GM23338 (cell line): Measurements from ENCODE around the gene PKP2. TPM values are rescaled to one million over a fixed set of nuclear protein-coding genes. Genes with fewer than 3 reads are reported as not detected.

ENCODE experiments used
- ATAC-seq: fragments of 200-7000 bp; cut with Tn5 transposase; 3 replicates; pipeline ENCODE4 v1.9.1; 2020
- DNase-seq: peaks from one replicate; pipeline ENCODE4 v3.0.0-alpha.2; 2015; ENCODE audit warnings: low spot score
- H2AFZ ChIP-seq: fragments of 200-600 bp; sonication (generic); 2 replicates; pipeline ENCODE4 v1.8.0; 2016; ENCODE audit warnings: antibody characterized with exemption, mild to moderate bottlenecking, moderate library complexity
- H3F3A ChIP-seq: fragments of 200-600 bp; sonication (generic); replicated peaks from 2 replicates; pipeline ENCODE4 v1.8.0; 2017; ENCODE audit warnings: antibody characterized with exemption, mixed run types, low read depth
- H3K27ac ChIP-seq: fragments of 200-600 bp; sonication (generic); 2 replicates; pipeline ENCODE4 v1.6.1; 2016; ENCODE audit warnings: low read depth
- H3K27me3 ChIP-seq: fragments of 200-600 bp; sonication (generic); 2 replicates; pipeline ENCODE4 v1.8.0; 2016; ENCODE audit warnings: mild to moderate bottlenecking, mixed run types, moderate library complexity; ENCODE audit not compliant: insufficient read depth
- H3K36me3 ChIP-seq: fragments of 200-600 bp; sonication (generic); 2 replicates; pipeline ENCODE4 v1.8.0; 2016; ENCODE audit warnings: mild to moderate bottlenecking; ENCODE audit not compliant: insufficient read depth
- H3K4me1 ChIP-seq: fragments of 200-600 bp; sonication (generic); 2 replicates; pipeline ENCODE4 v1.8.0; 2016; ENCODE audit warnings: mild to moderate bottlenecking, moderate library complexity; ENCODE audit not compliant: insufficient read depth
- H3K4me2 ChIP-seq: fragments of 200-600 bp; sonication (generic); 2 replicates; pipeline ENCODE4 v1.7.1; 2017; ENCODE audit warnings: mixed run types
- H3K4me3 ChIP-seq: fragments of 200-600 bp; sonication (generic); 2 replicates; pipeline ENCODE4 v1.6.1; 2016; ENCODE audit warnings: mixed run types
- H3K79me2 ChIP-seq: fragments of 200-600 bp; sonication (generic); replicated peaks from 2 replicates; pipeline ENCODE4 v1.8.0; 2017; ENCODE audit warnings: mild to moderate bottlenecking; ENCODE audit not compliant: insufficient read depth
- H3K9me2 ChIP-seq: fragments of 200-600 bp; sonication (generic); 2 replicates; pipeline ENCODE4 v1.8.0; 2017; ENCODE audit not compliant: insufficient read depth
- H4K20me1 ChIP-seq: fragments of 200-600 bp; sonication (generic); replicated peaks from 2 replicates; pipeline ENCODE4 v1.8.0; 2017; ENCODE audit warnings: mild to moderate bottlenecking; ENCODE audit not compliant: insufficient read depth
- H3K27ac Mint-ChIP-seq: 2 replicates; pipeline ENCODE4 v1.8.0; 2020; ENCODE audit warnings: inconsistent platforms, mild to moderate bottlenecking, moderate library complexity, mixed read lengths
- H3K27me3 Mint-ChIP-seq: 3 replicates; pipeline ENCODE4 v1.8.0; 2022; ENCODE audit warnings: low read depth, mild to moderate bottlenecking, moderate library complexity, mixed read lengths, inconsistent platforms; ENCODE audit not compliant: insufficient read depth, poor library complexity
- H3K36me3 Mint-ChIP-seq: 3 replicates; pipeline ENCODE4 v1.8.0; 2021; ENCODE audit warnings: low read depth, mild to moderate bottlenecking, inconsistent platforms, moderate library complexity, mixed read lengths
- H3K4me1 Mint-ChIP-seq: 3 replicates; pipeline ENCODE4 v1.8.0; 2020; ENCODE audit warnings: mild to moderate bottlenecking, inconsistent platforms, mixed read lengths
- H3K4me3 Mint-ChIP-seq: 3 replicates; pipeline ENCODE4 v1.8.0; 2021; ENCODE audit warnings: moderate library complexity, mild to moderate bottlenecking, inconsistent platforms, mixed read lengths
- H3K9me3 Mint-ChIP-seq: 3 replicates; pipeline ENCODE4 v1.8.0; 2020; ENCODE audit warnings: moderate library complexity, mild to moderate bottlenecking, inconsistent platforms, mixed read lengths
- CREB1 ChIP-seq: fragments of 250-450 bp; sonication (Bioruptor Pico); IDR thresholded peaks from 2 replicates; pipeline ENCODE4 v1.5.0; 2020; ENCODE audit warnings: low read depth, mild to moderate bottlenecking, moderate library complexity
- EZH2 ChIP-seq: fragments of 200-600 bp; sonication (generic); IDR thresholded peaks from one replicate; pipeline ENCODE4 v1.8.0; 2017; ENCODE audit warnings: antibody characterized with exemption, mild to moderate bottlenecking, low read depth; ENCODE audit not compliant: unreplicated experiment
- EZH2phosphoT487 ChIP-seq: fragments of 200-600 bp; sonication (generic); IDR thresholded peaks from one replicate; pipeline ENCODE4 v1.8.1; 2018; ENCODE audit warnings: antibody characterized with exemption; ENCODE audit not compliant: unreplicated experiment
- JUNB ChIP-seq: IDR thresholded peaks from one replicate; pipeline ENCODE4 v1.6.1; 2016; ENCODE audit warnings: antibody characterized with exemption; ENCODE audit not compliant: unreplicated experiment
- NANOG ChIP-seq: IDR thresholded peaks from 2 replicates; pipeline ENCODE4 v1.6.1; 2016; ENCODE audit warnings: antibody characterized with exemption, borderline replicate concordance
- ZNF114 ChIP-seq: fragments of 250-450 bp; sonication (Bioruptor Pico); IDR thresholded peaks from 2 replicates; pipeline ENCODE4 v1.5.0; 2020; ENCODE audit warnings: mild to moderate bottlenecking, moderate library complexity
- ZNF331 ChIP-seq: fragments of 250-450 bp; sonication (Bioruptor Pico); IDR thresholded peaks from 2 replicates; pipeline ENCODE4 v1.5.0; 2020; ENCODE audit warnings: low read depth, mild to moderate bottlenecking, moderate library complexity
- polyA plus RNA-seq: library from polyadenylated mRNA; unstranded; fragments of >200 nt; fragmentation: Nextera tagmentation; extraction: Ambion mirVana; gene quantifications from 2 replicates; pipeline ENCODE4 v1.2.1, GENCODE V29; 2016
- total RNA-seq: library from RNA; depleted of rRNA; stranded (reverse); fragments of >200 nt; shearing (Covaris generic); gene quantifications from 2 replicates; pipeline ENCODE4 v1.2.3, GENCODE V29; 2014
- TF ChIP-seq, protein P1 (sequence below): IDR thresholded peaks from 2 replicates; pipeline ENCODE4 v1.6.1; 2016; ENCODE audit warnings: antibody characterized with exemption
- TF ChIP-seq, protein P2 (sequence below): IDR thresholded peaks from one replicate; pipeline ENCODE4 v1.6.1; 2018; ENCODE audit warnings: antibody characterized with exemption; ENCODE audit not compliant: unreplicated experiment
- TF ChIP-seq, protein P3 (sequence below), 2 experiments: fragments of 200-600 bp in 1 of 2; sonication (generic) in 1 of 2; conservative IDR thresholded peaks; 2 replicates each; pipeline versions ENCODE4 v1.5.1 to v1.6.1; 2016 to 2017; ENCODE audit warnings: antibody characterized with exemption in 2 of 2, low read depth in 2 of 2, mild to moderate bottlenecking in 2 of 2, moderate library complexity in 1 of 2
- TF ChIP-seq, protein P4 (sequence below): fragments of 250-450 bp; sonication (Bioruptor Pico); IDR thresholded peaks from 2 replicates; pipeline ENCODE4 v1.5.0; 2020; ENCODE audit warnings: mild to moderate bottlenecking, moderate library complexity

The PKP2 gene
- total and polyA plus RNA-seq, 2 experiments from 2014 or later, result 24.6 to 47.6 TPM

DNA sequence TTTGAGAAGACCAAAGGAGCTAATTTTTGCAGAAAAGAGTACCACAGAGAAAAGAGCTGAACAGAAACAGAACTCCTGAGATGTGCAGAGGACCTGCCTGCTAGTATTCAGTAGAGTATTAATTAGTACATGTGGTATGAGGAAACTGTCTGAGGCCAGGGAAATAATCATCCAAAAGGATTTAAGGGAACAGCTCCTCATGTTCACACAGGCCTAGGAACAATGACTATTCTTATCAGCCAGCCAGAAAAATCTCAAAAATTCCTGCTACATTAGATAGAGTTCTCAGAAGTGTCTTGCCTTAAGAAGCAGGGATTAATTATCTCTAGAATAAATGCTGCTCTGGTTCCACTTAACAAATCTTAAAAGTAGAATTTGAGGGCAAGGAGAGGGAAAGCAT is 36.4 kb downstream of the PKP2 start (continued):
- TF ChIP-seq ZNF114 (CRISPR knock-in tag) (no peak), ZNF331 (CRISPR knock-in tag) (no peak), CREB1 (no peak)

DNA sequence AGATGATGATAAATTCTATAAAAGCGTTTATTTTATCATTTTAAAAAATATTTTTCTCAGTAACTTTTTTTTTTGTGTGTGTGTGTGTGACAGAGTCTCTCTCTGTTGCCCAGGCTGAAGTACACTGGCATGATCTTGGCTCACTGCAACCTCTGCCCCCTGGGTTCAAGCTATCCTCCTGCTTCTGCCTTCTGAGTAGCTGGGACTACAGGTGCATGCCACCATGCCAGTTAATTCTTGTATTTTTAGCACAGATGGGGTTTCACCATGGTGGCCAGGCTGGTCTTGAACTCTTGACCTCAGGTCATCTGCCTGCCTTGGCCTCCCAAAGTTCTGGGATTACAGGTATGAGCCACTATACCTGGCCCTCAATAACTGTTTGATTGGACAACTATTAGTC is 37.2 kb downstream of the PKP2 start:
- Histone ChIP-seq H3K4me1 (no peaks in the 10 kb centered on the region), H3K4me2 (no peak overlapping the region), H3K79me2 (peaks cover 31% of the 10 kb centered on the region), H2AFZ (no peak overlapping the region), H3K27ac (no peak overlapping the region), H3K9me2 (no peaks in the 10 kb centered on the region), H3K4me3 (no peak overlapping the region), H3K36me3 (0 out of 2 replicates have a peak, but pooled peaks cover under 1% of the 10 kb centered on the region), H3F3A (no peaks in the 10 kb centered on the region), H3K27me3 (no peaks in the 10 kb centered on the region), H4K20me1 (no peaks in the 10 kb centered on the region)
- no peak for ATAC-seq
- H3K27me3 Mint-ChIP-seq, result peaks cover 2% of the 10 kb centered on the region
- DNase-seq, result no peak
- TF ChIP-seq, protein P1, sequence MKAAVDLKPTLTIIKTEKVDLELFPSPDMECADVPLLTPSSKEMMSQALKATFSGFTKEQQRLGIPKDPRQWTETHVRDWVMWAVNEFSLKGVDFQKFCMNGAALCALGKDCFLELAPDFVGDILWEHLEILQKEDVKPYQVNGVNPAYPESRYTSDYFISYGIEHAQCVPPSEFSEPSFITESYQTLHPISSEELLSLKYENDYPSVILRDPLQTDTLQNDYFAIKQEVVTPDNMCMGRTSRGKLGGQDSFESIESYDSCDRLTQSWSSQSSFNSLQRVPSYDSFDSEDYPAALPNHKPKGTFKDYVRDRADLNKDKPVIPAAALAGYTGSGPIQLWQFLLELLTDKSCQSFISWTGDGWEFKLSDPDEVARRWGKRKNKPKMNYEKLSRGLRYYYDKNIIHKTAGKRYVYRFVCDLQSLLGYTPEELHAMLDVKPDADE, result no peak
- TF ChIP-seq, protein P2, sequence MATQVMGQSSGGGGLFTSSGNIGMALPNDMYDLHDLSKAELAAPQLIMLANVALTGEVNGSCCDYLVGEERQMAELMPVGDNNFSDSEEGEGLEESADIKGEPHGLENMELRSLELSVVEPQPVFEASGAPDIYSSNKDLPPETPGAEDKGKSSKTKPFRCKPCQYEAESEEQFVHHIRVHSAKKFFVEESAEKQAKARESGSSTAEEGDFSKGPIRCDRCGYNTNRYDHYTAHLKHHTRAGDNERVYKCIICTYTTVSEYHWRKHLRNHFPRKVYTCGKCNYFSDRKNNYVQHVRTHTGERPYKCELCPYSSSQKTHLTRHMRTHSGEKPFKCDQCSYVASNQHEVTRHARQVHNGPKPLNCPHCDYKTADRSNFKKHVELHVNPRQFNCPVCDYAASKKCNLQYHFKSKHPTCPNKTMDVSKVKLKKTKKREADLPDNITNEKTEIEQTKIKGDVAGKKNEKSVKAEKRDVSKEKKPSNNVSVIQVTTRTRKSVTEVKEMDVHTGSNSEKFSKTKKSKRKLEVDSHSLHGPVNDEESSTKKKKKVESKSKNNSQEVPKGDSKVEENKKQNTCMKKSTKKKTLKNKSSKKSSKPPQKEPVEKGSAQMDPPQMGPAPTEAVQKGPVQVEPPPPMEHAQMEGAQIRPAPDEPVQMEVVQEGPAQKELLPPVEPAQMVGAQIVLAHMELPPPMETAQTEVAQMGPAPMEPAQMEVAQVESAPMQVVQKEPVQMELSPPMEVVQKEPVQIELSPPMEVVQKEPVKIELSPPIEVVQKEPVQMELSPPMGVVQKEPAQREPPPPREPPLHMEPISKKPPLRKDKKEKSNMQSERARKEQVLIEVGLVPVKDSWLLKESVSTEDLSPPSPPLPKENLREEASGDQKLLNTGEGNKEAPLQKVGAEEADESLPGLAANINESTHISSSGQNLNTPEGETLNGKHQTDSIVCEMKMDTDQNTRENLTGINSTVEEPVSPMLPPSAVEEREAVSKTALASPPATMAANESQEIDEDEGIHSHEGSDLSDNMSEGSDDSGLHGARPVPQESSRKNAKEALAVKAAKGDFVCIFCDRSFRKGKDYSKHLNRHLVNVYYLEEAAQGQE, result no peak
- TF ChIP-seq EZH2, result no peak
- TF ChIP-seq, protein P3, sequence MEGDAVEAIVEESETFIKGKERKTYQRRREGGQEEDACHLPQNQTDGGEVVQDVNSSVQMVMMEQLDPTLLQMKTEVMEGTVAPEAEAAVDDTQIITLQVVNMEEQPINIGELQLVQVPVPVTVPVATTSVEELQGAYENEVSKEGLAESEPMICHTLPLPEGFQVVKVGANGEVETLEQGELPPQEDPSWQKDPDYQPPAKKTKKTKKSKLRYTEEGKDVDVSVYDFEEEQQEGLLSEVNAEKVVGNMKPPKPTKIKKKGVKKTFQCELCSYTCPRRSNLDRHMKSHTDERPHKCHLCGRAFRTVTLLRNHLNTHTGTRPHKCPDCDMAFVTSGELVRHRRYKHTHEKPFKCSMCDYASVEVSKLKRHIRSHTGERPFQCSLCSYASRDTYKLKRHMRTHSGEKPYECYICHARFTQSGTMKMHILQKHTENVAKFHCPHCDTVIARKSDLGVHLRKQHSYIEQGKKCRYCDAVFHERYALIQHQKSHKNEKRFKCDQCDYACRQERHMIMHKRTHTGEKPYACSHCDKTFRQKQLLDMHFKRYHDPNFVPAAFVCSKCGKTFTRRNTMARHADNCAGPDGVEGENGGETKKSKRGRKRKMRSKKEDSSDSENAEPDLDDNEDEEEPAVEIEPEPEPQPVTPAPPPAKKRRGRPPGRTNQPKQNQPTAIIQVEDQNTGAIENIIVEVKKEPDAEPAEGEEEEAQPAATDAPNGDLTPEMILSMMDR (conservative IDR thresholded peaks at IDR 0.05; ENCODE audit: low read depth in 2 of 2), result no peak
- no peak for TF ChIP-seq NANOG
- TF ChIP-seq, protein P4, sequence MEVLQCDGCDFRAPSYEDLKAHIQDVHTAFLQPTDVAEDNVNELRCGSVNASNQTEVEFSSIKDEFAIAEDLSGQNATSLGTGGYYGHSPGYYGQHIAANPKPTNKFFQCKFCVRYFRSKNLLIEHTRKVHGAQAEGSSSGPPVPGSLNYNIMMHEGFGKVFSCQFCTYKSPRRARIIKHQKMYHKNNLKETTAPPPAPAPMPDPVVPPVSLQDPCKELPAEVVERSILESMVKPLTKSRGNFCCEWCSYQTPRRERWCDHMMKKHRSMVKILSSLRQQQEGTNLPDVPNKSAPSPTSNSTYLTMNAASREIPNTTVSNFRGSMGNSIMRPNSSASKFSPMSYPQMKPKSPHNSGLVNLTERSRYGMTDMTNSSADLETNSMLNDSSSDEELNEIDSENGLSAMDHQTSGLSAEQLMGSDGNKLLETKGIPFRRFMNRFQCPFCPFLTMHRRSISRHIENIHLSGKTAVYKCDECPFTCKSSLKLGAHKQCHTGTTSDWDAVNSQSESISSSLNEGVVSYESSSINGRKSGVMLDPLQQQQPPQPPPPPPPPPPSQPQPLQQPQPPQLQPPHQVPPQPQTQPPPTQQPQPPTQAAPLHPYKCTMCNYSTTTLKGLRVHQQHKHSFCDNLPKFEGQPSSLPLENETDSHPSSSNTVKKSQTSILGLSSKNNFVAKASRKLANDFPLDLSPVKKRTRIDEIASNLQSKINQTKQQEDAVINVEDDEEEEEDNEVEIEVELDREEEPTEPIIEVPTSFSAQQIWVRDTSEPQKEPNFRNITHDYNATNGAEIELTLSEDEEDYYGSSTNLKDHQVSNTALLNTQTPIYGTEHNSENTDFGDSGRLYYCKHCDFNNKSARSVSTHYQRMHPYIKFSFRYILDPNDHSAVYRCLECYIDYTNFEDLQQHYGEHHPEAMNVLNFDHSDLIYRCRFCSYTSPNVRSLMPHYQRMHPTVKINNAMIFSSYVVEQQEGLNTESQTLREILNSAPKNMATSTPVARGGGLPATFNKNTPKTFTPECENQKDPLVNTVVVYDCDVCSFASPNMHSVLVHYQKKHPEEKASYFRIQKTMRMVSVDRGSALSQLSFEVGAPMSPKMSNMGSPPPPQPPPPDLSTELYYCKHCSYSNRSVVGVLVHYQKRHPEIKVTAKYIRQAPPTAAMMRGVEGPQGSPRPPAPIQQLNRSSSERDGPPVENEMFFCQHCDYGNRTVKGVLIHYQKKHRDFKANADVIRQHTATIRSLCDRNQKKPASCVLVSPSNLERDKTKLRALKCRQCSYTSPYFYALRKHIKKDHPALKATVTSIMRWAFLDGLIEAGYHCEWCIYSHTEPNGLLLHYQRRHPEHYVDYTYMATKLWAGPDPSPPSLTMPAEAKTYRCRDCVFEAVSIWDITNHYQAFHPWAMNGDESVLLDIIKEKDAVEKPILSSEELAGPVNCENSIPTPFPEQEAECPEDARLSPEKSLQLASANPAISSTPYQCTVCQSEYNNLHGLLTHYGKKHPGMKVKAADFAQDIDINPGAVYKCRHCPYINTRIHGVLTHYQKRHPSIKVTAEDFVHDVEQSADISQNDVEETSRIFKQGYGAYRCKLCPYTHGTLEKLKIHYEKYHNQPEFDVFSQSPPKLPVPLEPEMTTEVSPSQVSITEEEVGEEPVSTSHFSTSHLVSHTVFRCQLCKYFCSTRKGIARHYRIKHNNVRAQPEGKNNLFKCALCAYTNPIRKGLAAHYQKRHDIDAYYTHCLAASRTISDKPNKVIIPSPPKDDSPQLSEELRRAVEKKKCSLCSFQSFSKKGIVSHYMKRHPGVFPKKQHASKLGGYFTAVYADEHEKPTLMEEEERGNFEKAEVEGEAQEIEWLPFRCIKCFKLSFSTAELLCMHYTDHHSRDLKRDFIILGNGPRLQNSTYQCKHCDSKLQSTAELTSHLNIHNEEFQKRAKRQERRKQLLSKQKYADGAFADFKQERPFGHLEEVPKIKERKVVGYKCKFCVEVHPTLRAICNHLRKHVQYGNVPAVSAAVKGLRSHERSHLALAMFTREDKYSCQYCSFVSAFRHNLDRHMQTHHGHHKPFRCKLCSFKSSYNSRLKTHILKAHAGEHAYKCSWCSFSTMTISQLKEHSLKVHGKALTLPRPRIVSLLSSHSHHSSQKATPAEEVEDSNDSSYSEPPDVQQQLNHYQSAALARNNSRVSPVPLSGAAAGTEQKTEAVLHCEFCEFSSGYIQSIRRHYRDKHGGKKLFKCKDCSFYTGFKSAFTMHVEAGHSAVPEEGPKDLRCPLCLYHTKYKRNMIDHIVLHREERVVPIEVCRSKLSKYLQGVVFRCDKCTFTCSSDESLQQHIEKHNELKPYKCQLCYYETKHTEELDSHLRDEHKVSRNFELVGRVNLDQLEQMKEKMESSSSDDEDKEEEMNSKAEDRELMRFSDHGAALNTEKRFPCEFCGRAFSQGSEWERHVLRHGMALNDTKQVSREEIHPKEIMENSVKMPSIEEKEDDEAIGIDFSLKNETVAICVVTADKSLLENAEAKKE (CRISPR knock-in tag), result no peak
- TF ChIP-seq ZNF331 (CRISPR knock-in tag), result no peak
- no peak for TF ChIP-seq EZH2phosphoT487
- TF ChIP-seq CREB1, result no peak
- no peak for TF ChIP-seq ZNF114 (CRISPR knock-in tag)
- TF ChIP-seq JUNB, result no peak
- H3K9me3 Mint-ChIP-seq, result no peaks in the 10 kb centered on the region
- H3K36me3 Mint-ChIP-seq, result no peaks in the 10 kb centered on the region
- no peak overlapping the region for H3K27ac Mint-ChIP-seq
- H3K4me1 Mint-ChIP-seq, result peaks cover 3% of the 10 kb centered on the region; the same call in 2 of the 3 replicates
- no peak overlapping the region for H3K4me3 Mint-ChIP-seq
